Transverse colon (tissue), 4 donors: ENCODE data around the gene KLB. TPM values are rescaled to one million over a fixed set of nuclear protein-coding genes. Genes with fewer than 3 reads are reported as not detected.
A peak's percentile ranks its signal among the peaks of the same experiment; 100 is the strongest.
"Not testable (repeated sequence)": the region's sequence is repeated elsewhere in the genome, so short reads cannot be mapped to it uniquely, and the experiment has no call there.

ENCODE experiments used
- DNase-seq: peaks from one replicate; pipeline ENCODE4 v3.0.0-alpha.2; 2019
- H3K27ac ChIP-seq, 4 donors: fragments of 200-600 bp; sonication (generic); 2 replicates each; pipeline ENCODE4 v1.5.1; 2016 to 2018; ENCODE audit warnings: inconsistent platforms in 4 of 4
- H3K27me3 ChIP-seq: fragments of 200-600 bp; sonication (generic); 2 replicates; pipeline ENCODE4 v1.5.1; 2017; ENCODE audit warnings: inconsistent platforms
- H3K36me3 ChIP-seq, 4 donors: fragments of 200-600 bp; sonication (generic); 2 replicates each; pipeline ENCODE4 v1.5.1; 2017 to 2019; ENCODE audit warnings: inconsistent platforms in 4 of 4
- H3K4me1 ChIP-seq, 4 donors: fragments of 200-600 bp; sonication (generic); 2 replicates each; pipeline ENCODE4 v1.5.1; 2017 to 2020; ENCODE audit warnings: inconsistent platforms in 4 of 4
- H3K4me3 ChIP-seq, 4 donors: fragments of 200-600 bp; sonication (generic); 1 replicate in 1 of 4; 2 replicates in 3 of 4; pipeline versions ENCODE4 v1.5.1 to v1.6.1; 2017 to 2019; ENCODE audit warnings: inconsistent platforms in 4 of 4
- H3K9me3 ChIP-seq, 2 donors: fragments of 200-600 bp; sonication (generic); 2 replicates each; pipeline ENCODE4 v1.5.1; 2017 to 2019; ENCODE audit warnings: inconsistent platforms in 2 of 2
- EP300 ChIP-seq: sonication (generic); formaldehyde crosslinking; IDR thresholded peaks from one replicate; pipeline ENCODE4 v1.6.1; 2017; ENCODE audit warnings: antibody characterized with exemption, low read depth
- POLR2A ChIP-seq: fragments of 450-650 bp; IDR thresholded peaks from one replicate; pipeline ENCODE4 v1.6.1; 2016; ENCODE audit warnings: antibody characterized with exemption, mild to moderate bottlenecking, moderate library complexity
- POLR2AphosphoS5 ChIP-seq, 3 donors: sonication (generic); formaldehyde crosslinking; IDR thresholded peaks; one replicate each; pipeline ENCODE4 v1.6.1; 2016; ENCODE audit warnings: antibody characterized with exemption in 3 of 3
- WGBS, 2 donors: methylation state at CpG; one replicate each; pipeline ENCODE4 v1.1.5; 2018; ENCODE audit warnings: low coverage in 1 of 2; 5-methylcytosine and 5-hydroxymethylcytosine counted together
- in situ Hi-C, 4 donors: fragments of 200-750 bp; cut with MboI; loops; one replicate each; pipeline versions ENCODE4 v1.15.0 to v1.15.1; 2017; ENCODE audit warnings: low sequenced_read_pairs in 3 of 4, low pct_ligation_motif_present in 1 of 4, low pct_unique_long_range_greater_than_20kb in 1 of 4
- intact Hi-C: fragments of 100-400 bp; cut with DNase I; formaldehyde crosslinking; loops from one replicate; pipeline ENCODE4 v1.15.1; 2023; ENCODE audit warnings: low total_unique reads
- total RNA-seq, 4 donors: library from RNA; depleted of rRNA; stranded (reverse); fragments of >200 nt; gene quantifications; one replicate each; pipeline ENCODE4 v1.1.0, GENCODE V29; 2016
- TF ChIP-seq, protein P1 (sequence below), 5 experiments: fragments of 200-600 bp in 3 of 5; fragments of 450-650 bp in 2 of 5; sonication (generic) in 3 of 5; IDR thresholded peaks; 1 replicate in 2 of 5; 2 replicates in 3 of 5; pipeline ENCODE4 v1.5.1; 2016 to 2017; ENCODE audit warnings: antibody characterized with exemption in 5 of 5, inconsistent platforms in 3 of 5, mild to moderate bottlenecking in 2 of 5, moderate library complexity in 1 of 5

KLB gene
- 1 to 10 TPM in 1 of 4 donors, under 1 TPM in 2, not detected in 1; 0.37 to 2.5 (median 0.79) TPM for total RNA-seq

DNA sequence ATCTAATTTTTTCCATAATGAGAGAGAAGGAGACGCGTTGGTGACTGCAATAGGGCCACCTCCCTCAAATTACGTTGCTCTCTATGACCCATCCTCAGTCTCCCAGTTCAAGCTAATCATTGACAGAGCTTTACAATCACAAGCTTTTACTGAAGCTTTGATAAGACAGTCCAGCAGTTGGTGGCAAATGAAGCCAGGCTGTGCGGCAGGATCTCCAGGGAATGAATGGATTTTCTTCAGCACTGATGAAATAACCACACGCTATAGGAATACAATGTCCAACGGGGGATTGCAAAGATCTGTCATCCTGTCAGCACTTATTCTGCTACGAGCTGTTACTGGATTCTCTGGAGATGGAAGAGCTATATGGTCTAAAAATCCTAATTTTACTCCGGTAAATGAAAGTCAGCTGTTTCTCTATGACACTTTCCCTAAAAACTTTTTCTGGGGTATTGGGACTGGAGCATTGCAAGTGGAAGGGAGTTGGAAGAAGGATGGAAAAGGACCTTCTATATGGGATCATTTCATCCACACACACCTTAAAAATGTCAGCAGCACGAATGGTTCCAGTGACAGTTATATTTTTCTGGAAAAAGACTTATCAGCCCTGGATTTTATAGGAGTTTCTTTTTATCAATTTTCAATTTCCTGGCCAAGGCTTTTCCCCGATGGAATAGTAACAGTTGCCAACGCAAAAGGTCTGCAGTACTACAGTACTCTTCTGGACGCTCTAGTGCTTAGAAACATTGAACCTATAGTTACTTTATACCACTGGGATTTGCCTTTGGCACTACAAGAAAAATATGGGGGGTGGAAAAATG lies at the start of gene KLB:
Gene KLB (plus strand): TSS at position 168 of the 821 bp plus-strand sequence. CDS start 20 bp downstream, at position 188.
- DNase-seq, result peak; percentile 48
- TF ChIP-seq, protein P1, sequence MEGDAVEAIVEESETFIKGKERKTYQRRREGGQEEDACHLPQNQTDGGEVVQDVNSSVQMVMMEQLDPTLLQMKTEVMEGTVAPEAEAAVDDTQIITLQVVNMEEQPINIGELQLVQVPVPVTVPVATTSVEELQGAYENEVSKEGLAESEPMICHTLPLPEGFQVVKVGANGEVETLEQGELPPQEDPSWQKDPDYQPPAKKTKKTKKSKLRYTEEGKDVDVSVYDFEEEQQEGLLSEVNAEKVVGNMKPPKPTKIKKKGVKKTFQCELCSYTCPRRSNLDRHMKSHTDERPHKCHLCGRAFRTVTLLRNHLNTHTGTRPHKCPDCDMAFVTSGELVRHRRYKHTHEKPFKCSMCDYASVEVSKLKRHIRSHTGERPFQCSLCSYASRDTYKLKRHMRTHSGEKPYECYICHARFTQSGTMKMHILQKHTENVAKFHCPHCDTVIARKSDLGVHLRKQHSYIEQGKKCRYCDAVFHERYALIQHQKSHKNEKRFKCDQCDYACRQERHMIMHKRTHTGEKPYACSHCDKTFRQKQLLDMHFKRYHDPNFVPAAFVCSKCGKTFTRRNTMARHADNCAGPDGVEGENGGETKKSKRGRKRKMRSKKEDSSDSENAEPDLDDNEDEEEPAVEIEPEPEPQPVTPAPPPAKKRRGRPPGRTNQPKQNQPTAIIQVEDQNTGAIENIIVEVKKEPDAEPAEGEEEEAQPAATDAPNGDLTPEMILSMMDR (IDR thresholded peaks at IDR 0.05), result no peak
- TF ChIP-seq POLR2AphosphoS5 (IDR thresholded peaks at IDR 0.05), result no peak
- TF ChIP-seq POLR2A, result no peak
- no peak for TF ChIP-seq EP300
- Histone ChIP-seq H3K27me3 (no peaks in the 10 kb centered on the region), H3K4me3 (peak within 1 kb of the TSS in 1 of 4 donors; percentile 3), H3K36me3 (no peaks in the 10 kb centered on the region), H3K4me1 (peaks cover 0 to 5% (median 0%) of the 10 kb centered on the region in 4 donors), H3K27ac (no peak within 1 kb of the TSS), H3K9me3 (no peaks in the 10 kb centered on the region)
- intact Hi-C loops, result no loop called here
- in situ Hi-C loops, result no loop called here
- WGBS, 2 donors, result 46 to 50% methylated on average over 7 to 12 of the region's 12 CpGs

GRCh38 chr4:39357002-39357401 lies 49.7 kb upstream of the KLB start:
- Histone ChIP-seq H3K4me3 (no peak overlapping the region), H3K27me3 (no peaks in the 10 kb centered on the region), H3K36me3 (no peaks in the 10 kb centered on the region), H3K4me1 (peaks cover 11 to 38% (median 22%) of the 10 kb centered on the region in 4 donors), H3K9me3 (no peaks in the 10 kb centered on the region), H3K27ac (peak overlapping the region in 1 of 4 donors; percentile 43)
- no peak for DNase-seq
- WGBS, 2 donors, result 79 to 100% methylated on average over 1 of the region's 1 CpG
- no peak for TF ChIP-seq POLR2AphosphoS5 (IDR thresholded peaks at IDR 0.05)
- TF ChIP-seq EP300, result no peak
- no peak for TF ChIP-seq POLR2A
- TF ChIP-seq, protein P1 (IDR thresholded peaks at IDR 0.05), result no peak
- intact Hi-C loops (no loop called here), in situ Hi-C loops (no loop called here)

DNA sequence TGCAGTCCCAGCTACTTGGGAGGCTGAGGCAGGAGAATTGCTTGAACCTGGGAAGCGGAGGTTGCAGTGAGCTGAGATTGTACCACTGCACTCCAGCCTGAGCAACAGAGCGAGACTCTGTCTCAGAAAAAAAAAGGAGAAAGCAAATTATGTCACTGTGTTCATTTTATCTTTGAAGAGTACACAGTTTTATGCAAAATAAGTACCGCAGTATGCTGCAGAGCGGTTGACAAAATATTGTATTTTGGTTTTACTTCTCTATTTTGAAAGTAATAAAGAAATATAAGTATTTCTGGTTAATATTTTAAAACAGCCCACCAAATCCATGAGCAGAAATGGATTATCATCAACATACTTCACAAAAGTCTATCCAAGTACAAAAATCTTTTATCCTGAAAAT lies 46.1 kb upstream of the KLB start:
- 89 to 93% methylated on average over 4 of the region's 4 CpGs for WGBS, 2 donors
- H3K27me3 ChIP-seq, H3K36me3 ChIP-seq, H3K27ac ChIP-seq, DNase-seq, in situ Hi-C loops, H3K4me3 ChIP-seq, intact Hi-C loops, H3K9me3 ChIP-seq: not testable (repeated sequence)
- H3K4me1 ChIP-seq, result peaks cover 7 to 28% (median 22%) of the 10 kb centered on the region in 4 donors

- H3K9me3 ChIP-seq, result no peaks in the 10 kb centered on the region
- no peak for DNase-seq
- peaks cover 0 to 24% (median 20%) of the 10 kb centered on the region in 4 donors for H3K4me1 ChIP-seq
- no peaks in the 10 kb centered on the region for H3K36me3 ChIP-seq
- intact Hi-C loops, result no loop called here
- H3K4me3 ChIP-seq, result no peak overlapping the region
- TF ChIP-seq, protein P1 (IDR thresholded peaks at IDR 0.05), result no peak
- TF ChIP-seq POLR2AphosphoS5 (IDR thresholded peaks at IDR 0.05) (no peak), EP300 (no peak), POLR2A (no peak)
- no peak overlapping the region for H3K27ac ChIP-seq
- no peaks in the 10 kb centered on the region for H3K27me3 ChIP-seq
- in situ Hi-C loops, result no loop called here
- WGBS, 2 donors, result 48 to 60% methylated on average over 3 of the region's 3 CpGs
These were observed 43.9 kb upstream of the KLB start for GRCh38 chr4:39362827-39363226.
